ENCODE measurements around the gene ZSCAN26. TPM values are rescaled to one million over a fixed set of nuclear protein-coding genes. Genes with fewer than 3 reads are reported as not detected.
A peak's percentile ranks its signal among the peaks of the same experiment; 100 is the strongest.

The ZSCAN26 gene
- total RNA-seq (2012; rRNA removed): 8.6 and 8.7 TPM in 2 replicates

- peak within 1 kb of the TSS; percentile 87 for H3K4me2 ChIP-seq (ENCODE audit: low read length)
- H3K4me1 ChIP-seq (ENCODE audit: control insufficient read depth, insufficient read depth, low read length): peaks cover 25% of the 10 kb centered on the region
- H3K9ac ChIP-seq (ENCODE audit: low read depth, low read length): peak within 1 kb of the TSS; percentile 90
- no peaks in the 10 kb centered on the region for H3K27me3 ChIP-seq (ENCODE audit: control insufficient read depth, insufficient read depth, low read length)
- peaks cover 4% of the 10 kb centered on the region for H3K36me3 ChIP-seq (ENCODE audit: insufficient read depth, low read length)
- peak within 1 kb of the TSS; percentile 84 for H3K4me3 ChIP-seq (ENCODE audit: low read length)
- no peaks in the 10 kb centered on the region for H3K9me3 ChIP-seq (replicated peaks; ENCODE audit: low read length)
Measured at GRCh38 chr6:28266962-28267694, at the start of gene ZSCAN26. TSS of gene ZSCAN26 (plus strand) at chr6:28267143. CDS start at chr6:28271920, 4,777 bp downstream.

- no peak overlapping the region for H3K9ac ChIP-seq (ENCODE audit: low read depth, low read length)
- peaks cover 19% of the 10 kb centered on the region for H3K27me3 ChIP-seq (ENCODE audit: control insufficient read depth, insufficient read depth, low read length)
- peaks cover 4% of the 10 kb centered on the region for H3K4me1 ChIP-seq (ENCODE audit: control insufficient read depth, insufficient read depth, low read length)
- no peaks in the 10 kb centered on the region for H3K36me3 ChIP-seq (ENCODE audit: insufficient read depth, low read length)
- H3K9me3 ChIP-seq (replicated peaks; ENCODE audit: low read length): no peaks in the 10 kb centered on the region
- no peak overlapping the region for H3K4me3 ChIP-seq (ENCODE audit: low read length)
- no peak overlapping the region for H3K4me2 ChIP-seq (ENCODE audit: low read length)
Measured at GRCh38 chr6:28217890-28218289, 49.1 kb upstream of the ZSCAN26 start.

GRCh38 chr6:28218312-28219248 is 48.4 kb upstream of the ZSCAN26 start:
- Histone ChIP-seq H3K27me3 (ENCODE audit: control insufficient read depth, insufficient read depth, low read length) (peaks cover 19% of the 10 kb centered on the region), H3K9me3 (replicated peaks; ENCODE audit: low read length) (no peaks in the 10 kb centered on the region), H3K36me3 (ENCODE audit: insufficient read depth, low read length) (no peaks in the 10 kb centered on the region), H3K4me3 (ENCODE audit: low read length) (peak overlapping the region; percentile 78), H3K4me1 (ENCODE audit: control insufficient read depth, insufficient read depth, low read length) (peaks cover 4% of the 10 kb centered on the region), H3K9ac (ENCODE audit: low read depth, low read length) (peak overlapping the region; percentile 80), H3K4me2 (ENCODE audit: low read length) (peak overlapping the region; percentile 88)

GRCh38 chr6:28220257-28221133 is 46.4 kb upstream of the ZSCAN26 start:
- no peak overlapping the region for H3K4me3 ChIP-seq (ENCODE audit: low read length)
- no peaks in the 10 kb centered on the region for H3K9me3 ChIP-seq (replicated peaks; ENCODE audit: low read length)
- no peaks in the 10 kb centered on the region for H3K36me3 ChIP-seq (ENCODE audit: insufficient read depth, low read length)
- H3K4me2 ChIP-seq (ENCODE audit: low read length): no peak overlapping the region
- H3K9ac ChIP-seq (ENCODE audit: low read depth, low read length): no peak overlapping the region
- peaks cover 10% of the 10 kb centered on the region for H3K27me3 ChIP-seq (ENCODE audit: control insufficient read depth, insufficient read depth, low read length)
- peaks cover 8% of the 10 kb centered on the region for H3K4me1 ChIP-seq (ENCODE audit: control insufficient read depth, insufficient read depth, low read length)

- Histone ChIP-seq H3K4me1 (ENCODE audit: control insufficient read depth, insufficient read depth, low read length) (peaks cover 12% of the 10 kb centered on the region), H3K27me3 (ENCODE audit: control insufficient read depth, insufficient read depth, low read length) (peaks cover 7% of the 10 kb centered on the region), H3K4me3 (ENCODE audit: low read length) (peak overlapping the region; percentile 96), H3K36me3 (ENCODE audit: insufficient read depth, low read length) (peaks cover 24% of the 10 kb centered on the region), H3K9ac (ENCODE audit: low read depth, low read length) (peak overlapping the region; percentile 92), H3K9me3 (replicated peaks; ENCODE audit: low read length) (no peaks in the 10 kb centered on the region), H3K4me2 (ENCODE audit: low read length) (peak overlapping the region; percentile 88)
Measured at GRCh38 chr6:28224131-28225055, 42.5 kb upstream of the ZSCAN26 start.

GRCh38 chr6:28225056-28225834 is 41.7 kb upstream of the ZSCAN26 start, which contains the start of gene ZSCAN9:
TSS of gene ZSCAN9 (plus strand) at chr6:28225275. CDS start at chr6:28227085, 1,810 bp downstream.
- Histone ChIP-seq H3K36me3 (ENCODE audit: insufficient read depth, low read length) (peaks cover 29% of the 10 kb centered on the region), H3K9me3 (replicated peaks; ENCODE audit: low read length) (no peaks in the 10 kb centered on the region), H3K4me3 (ENCODE audit: low read length) (peak within 1 kb of the TSS; percentile 96), H3K27me3 (ENCODE audit: control insufficient read depth, insufficient read depth, low read length) (peaks cover 7% of the 10 kb centered on the region), H3K9ac (ENCODE audit: low read depth, low read length) (peak within 1 kb of the TSS; percentile 92), H3K4me1 (ENCODE audit: control insufficient read depth, insufficient read depth, low read length) (peaks cover 12% of the 10 kb centered on the region), H3K4me2 (ENCODE audit: low read length) (peak within 1 kb of the TSS; percentile 88)

GRCh38 chr6:28226460-28226859 is 40.5 kb upstream of the ZSCAN26 start:
- Histone ChIP-seq H3K9ac (ENCODE audit: low read depth, low read length) (peak overlapping the region; percentile 92), H3K4me1 (ENCODE audit: control insufficient read depth, insufficient read depth, low read length) (peaks cover 12% of the 10 kb centered on the region), H3K36me3 (ENCODE audit: insufficient read depth, low read length) (peaks cover 41% of the 10 kb centered on the region), H3K27me3 (ENCODE audit: control insufficient read depth, insufficient read depth, low read length) (peaks cover 7% of the 10 kb centered on the region), H3K9me3 (replicated peaks; ENCODE audit: low read length) (no peaks in the 10 kb centered on the region), H3K4me3 (ENCODE audit: low read length) (peak overlapping the region; percentile 96), H3K4me2 (ENCODE audit: low read length) (peak overlapping the region; percentile 88)

GRCh38 chr6:28232785-28233184 is 34.2 kb upstream of the ZSCAN26 start:
- peaks cover 61% of the 10 kb centered on the region for H3K36me3 ChIP-seq (ENCODE audit: insufficient read depth, low read length)
- H3K4me2 ChIP-seq (ENCODE audit: low read length): no peak overlapping the region
- H3K4me3 ChIP-seq (ENCODE audit: low read length): no peak overlapping the region
- no peaks in the 10 kb centered on the region for H3K27me3 ChIP-seq (ENCODE audit: control insufficient read depth, insufficient read depth, low read length)
- H3K9ac ChIP-seq (ENCODE audit: low read depth, low read length): no peak overlapping the region
- H3K4me1 ChIP-seq (ENCODE audit: control insufficient read depth, insufficient read depth, low read length): no peaks in the 10 kb centered on the region
- H3K9me3 ChIP-seq (replicated peaks; ENCODE audit: low read length): no peaks in the 10 kb centered on the region

- H3K4me3 ChIP-seq (ENCODE audit: low read length): no peak overlapping the region
- H3K9ac ChIP-seq (ENCODE audit: low read depth, low read length): no peak overlapping the region
- no peaks in the 10 kb centered on the region for H3K4me1 ChIP-seq (ENCODE audit: control insufficient read depth, insufficient read depth, low read length)
- no peaks in the 10 kb centered on the region for H3K27me3 ChIP-seq (ENCODE audit: control insufficient read depth, insufficient read depth, low read length)
- no peak overlapping the region for H3K4me2 ChIP-seq (ENCODE audit: low read length)
- no peaks in the 10 kb centered on the region for H3K9me3 ChIP-seq (replicated peaks; ENCODE audit: low read length)
- H3K36me3 ChIP-seq (ENCODE audit: insufficient read depth, low read length): peaks cover 38% of the 10 kb centered on the region
Measured at GRCh38 chr6:28235912-28236452, 31.0 kb upstream of the ZSCAN26 start.

Data from skeletal muscle satellite cell (primary cell).